HCEC 1CT (cell line): ENCODE results near the gene ADCY1.
"Not testable (repeated sequence)": the region's sequence is repeated elsewhere in the genome, so short reads cannot be mapped to it uniquely, and the experiment has no call there.

Experiments
- DNase-seq: peaks from one replicate; pipeline ENCODE4 v3.0.0-alpha.2; 2017

ADCY1 gene

GRCh38 chr7:45573661-45574415, at the start of gene ADCY1:
Gene ADCY1 (plus strand): TSS chr7:45574368. CDS start chr7:45574544, 176 bp downstream.
- no peak for DNase-seq

DNA sequence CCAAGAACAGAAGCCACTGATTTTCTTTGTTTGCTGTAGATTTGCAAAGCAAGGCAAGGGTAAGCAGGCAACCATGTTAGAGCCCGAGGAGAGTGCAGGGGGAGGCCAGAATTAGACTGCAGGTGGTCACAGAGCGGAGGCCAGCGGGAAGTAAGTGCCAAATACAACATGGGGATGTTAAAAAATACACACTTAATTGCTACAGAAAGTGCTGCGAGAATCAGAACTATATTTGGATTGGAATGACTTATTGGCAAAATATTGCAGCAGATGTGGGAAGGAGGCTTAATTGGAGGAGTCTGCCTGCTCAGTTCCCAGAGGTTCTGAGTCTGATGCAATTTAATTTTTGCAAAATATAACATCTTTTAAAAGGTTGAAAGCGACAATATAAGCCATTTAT, 49.7 kb upstream of the ADCY1 start:
- DNase-seq, result no peak

DNA sequence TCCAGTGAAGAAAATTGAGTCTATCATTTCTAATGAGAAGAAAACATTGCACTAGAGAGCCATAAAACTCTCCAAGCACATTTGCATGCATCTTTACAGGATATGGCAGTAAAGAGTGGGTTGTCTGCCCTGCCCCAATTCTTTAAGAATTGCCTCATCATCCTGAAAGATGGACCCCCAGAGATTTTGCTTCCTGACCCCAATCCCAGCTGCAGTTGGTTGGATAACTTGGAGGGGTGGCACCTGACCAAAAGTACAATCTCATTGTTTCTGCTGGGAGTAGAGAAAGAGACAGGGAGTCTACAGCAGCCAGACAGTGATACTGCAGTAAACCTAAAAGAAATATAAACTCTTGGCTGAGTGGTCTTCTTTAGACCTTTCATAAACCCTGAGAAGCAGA, 49.1 kb upstream of the ADCY1 start:
- DNase-seq, result no peak

- DNase-seq, result no peak
Measured at GRCh38 chr7:45543473-45543872, 30.7 kb upstream of the ADCY1 start.

DNA sequence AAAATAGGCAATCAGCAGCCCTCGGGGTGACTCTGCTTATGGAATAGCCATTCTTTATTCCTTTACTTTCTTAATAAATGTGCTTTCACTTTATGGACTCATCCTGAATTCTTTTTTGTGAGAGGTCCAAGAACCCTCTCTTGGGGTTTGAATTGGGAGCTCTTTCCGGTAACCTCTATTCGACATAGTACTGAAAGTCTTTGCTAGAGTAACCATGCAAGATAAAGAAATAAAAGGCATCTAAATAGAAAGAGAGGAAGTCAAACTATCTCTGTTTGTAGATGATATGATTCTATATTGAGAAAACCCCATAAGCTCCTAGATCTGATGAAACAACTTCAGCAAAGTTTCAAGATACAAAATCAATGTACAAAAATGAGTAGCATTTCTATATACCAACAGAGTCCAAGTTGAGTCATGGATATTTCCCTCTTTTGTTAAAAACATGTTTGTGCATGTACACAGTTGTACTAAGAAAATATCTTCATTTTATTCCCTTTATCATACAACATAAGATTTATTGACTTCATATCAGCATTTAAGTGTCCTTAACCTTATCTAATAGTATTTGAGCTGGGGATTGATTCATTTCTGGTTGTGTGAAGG, 29.0 kb upstream of the ADCY1 start:
- not testable (repeated sequence) for DNase-seq

- DNase-seq, result not testable (repeated sequence)
Measured at GRCh38 chr7:45548917-45549316, 25.3 kb upstream of the ADCY1 start.

DNA sequence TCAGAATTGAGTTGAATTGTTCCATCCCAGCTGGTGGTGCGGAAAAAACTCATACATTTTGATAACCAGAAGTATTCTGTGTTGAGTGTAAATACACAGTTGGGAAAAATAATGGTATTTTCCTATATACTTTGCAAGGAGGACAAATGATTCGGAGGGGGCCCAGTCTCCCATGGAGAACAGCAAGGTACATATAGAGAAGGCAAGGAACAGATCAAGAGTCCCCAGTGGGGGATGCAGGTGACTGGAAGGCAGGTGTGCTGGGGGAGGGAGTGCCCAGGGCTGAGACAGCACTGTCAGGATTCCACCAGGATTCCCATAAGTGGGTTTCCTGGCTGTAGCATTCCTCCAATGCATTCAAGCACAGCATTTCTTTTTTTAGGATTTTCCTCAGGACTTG, 10.8 kb upstream of the ADCY1 start:
- no peak for DNase-seq

DNA sequence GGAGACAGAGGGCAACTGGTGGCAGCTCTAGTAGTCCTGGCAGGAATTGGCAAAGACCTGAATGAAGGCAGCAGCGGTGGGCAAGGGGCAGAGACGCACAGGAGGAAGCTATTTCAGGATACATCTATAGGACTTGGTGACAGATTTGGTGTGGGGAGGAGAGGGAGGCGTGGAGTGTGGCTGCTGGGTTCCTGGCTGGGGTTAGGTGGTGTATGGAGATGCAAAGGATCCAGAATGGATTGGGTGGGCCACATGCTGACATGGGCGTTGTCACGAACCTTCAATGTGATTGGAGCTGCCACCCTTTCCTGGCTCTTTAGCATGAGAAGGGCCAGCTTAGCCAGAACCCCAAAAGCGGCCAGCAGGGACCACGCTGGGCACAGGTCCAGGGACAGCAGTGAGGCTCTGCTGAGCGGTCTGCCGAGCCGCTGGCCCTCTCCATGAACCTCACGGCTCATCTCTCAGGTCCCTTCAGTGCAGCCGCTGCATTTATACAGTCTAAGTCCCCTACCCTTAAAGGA, 10.2 kb upstream of the ADCY1 start:
- DNase-seq, result no peak

GRCh38 chr7:45564485-45564884, 9.7 kb upstream of the ADCY1 start:
- DNase-seq, result no peak

DNA sequence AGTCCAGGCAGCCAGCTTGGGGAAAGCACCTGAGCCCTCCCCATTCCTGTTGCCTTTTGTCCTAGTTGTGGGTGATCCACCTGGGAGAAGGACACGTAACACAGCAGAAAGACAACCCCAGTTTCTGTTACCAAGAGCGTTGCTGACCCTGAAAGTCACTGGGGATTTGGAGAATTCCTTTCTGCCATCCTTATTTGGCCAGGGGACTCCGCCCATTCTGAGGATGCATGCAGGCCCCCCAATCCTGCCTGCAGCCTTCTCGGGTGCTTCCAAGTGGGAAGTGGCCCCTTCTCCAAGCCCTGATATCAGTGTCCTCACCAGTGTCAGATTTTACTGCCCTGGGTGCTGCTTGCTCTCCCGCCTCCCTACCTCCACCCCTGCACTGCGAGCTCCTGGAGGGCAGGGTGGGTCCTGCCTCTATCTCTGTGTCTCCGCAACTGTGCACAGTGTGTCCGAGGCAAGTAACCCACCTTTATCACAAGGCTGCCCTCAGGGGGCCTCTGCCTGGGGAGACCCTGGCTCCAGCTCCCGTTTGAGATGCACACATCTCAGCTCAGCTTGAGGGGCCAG, 9.2 kb upstream of the ADCY1 start:
- DNase-seq, result no peak

DNA sequence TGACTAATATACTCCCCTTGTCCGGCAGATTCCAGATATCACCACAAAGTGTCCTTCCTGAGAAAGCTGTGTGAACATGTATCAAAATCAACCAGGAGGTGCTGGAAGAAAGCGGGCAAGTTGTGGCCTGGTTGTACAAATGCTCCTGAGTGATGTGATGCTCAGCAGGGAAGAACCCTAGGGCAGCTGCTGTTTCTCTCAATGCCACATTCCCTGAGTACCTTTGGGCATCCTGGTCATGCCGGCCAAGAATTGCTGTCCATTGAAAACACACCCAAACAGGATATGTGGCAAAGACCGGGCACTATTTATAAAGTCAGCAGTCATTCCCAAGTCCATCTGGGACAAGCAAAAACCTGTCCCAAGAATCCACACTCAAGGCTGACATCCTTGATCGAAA, 7.8 kb upstream of the ADCY1 start:
- DNase-seq, result no peak

- no peak for DNase-seq
Measured at GRCh38 chr7:45566961-45567360, 7.2 kb upstream of the ADCY1 start.

DNA sequence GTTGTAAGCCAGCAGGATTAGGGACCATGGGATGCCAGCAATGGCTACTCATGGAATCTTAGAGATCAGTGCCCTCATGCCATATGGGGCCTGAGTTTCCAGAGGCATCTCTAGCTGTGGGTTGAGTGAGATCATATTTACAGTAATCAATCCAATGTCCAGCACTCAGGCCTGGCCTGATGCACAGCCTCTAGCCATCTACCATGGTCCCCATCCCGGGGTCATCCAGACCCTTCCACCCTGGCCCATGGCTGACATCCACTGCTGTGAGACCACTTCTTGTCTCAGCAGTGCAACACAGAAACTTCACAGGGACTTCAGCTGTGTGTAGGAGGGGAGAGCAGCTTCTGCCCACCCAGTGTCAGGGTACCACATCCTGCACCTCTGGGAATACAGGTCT, 6.5 kb upstream of the ADCY1 start:
- no peak for DNase-seq

- DNase-seq, result no peak
Measured at GRCh38 chr7:45568536-45569289, 5.5 kb upstream of the ADCY1 start.

DNA sequence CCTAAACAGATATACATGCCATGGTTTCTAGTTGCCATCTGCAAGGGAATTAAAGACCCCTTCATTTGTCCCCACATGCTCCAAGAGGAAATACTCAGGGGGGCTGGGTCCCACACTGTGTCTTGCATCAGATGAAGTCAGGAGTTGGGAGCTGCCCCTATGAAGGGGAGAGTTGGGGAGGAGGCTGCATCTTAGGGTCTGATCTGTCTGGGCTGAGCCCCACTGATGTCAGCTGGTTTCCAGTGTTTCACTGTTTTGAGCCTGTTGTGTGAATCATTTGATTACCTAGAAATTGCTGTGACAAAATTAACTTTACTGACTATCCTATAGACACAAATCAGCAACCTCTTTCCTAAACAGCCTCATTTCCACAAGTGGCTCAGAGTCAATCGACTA, 4.9 kb upstream of the ADCY1 start:
- no peak for DNase-seq

- no peak for DNase-seq
Measured at GRCh38 chr7:45570797-45571196, 3.4 kb upstream of the ADCY1 start.

DNA sequence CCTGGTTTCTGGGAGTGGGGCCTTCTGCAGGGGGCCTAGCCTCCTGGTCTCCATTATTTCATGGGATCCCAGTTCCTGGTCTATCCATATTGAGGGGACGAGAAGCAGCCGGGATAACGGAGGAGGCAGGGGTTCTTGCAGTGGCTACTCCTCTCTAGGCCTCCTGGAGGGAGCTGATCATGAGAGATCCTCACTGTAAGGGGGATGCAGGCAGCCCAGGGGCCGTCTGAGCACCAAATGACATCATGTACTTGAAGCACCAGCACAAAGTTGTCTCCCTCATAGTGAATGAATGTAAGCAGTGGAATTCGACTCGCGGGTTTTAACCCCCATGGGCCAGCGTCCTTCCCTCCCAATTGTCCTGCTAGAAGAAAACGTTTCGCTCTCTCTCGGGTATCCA, 964 bp upstream of the ADCY1 start:
- DNase-seq, result no peak

GRCh38 chr7:45574416-45574668, 174 bp downstream of the ADCY1 start:
- no peak for DNase-seq

DNA sequence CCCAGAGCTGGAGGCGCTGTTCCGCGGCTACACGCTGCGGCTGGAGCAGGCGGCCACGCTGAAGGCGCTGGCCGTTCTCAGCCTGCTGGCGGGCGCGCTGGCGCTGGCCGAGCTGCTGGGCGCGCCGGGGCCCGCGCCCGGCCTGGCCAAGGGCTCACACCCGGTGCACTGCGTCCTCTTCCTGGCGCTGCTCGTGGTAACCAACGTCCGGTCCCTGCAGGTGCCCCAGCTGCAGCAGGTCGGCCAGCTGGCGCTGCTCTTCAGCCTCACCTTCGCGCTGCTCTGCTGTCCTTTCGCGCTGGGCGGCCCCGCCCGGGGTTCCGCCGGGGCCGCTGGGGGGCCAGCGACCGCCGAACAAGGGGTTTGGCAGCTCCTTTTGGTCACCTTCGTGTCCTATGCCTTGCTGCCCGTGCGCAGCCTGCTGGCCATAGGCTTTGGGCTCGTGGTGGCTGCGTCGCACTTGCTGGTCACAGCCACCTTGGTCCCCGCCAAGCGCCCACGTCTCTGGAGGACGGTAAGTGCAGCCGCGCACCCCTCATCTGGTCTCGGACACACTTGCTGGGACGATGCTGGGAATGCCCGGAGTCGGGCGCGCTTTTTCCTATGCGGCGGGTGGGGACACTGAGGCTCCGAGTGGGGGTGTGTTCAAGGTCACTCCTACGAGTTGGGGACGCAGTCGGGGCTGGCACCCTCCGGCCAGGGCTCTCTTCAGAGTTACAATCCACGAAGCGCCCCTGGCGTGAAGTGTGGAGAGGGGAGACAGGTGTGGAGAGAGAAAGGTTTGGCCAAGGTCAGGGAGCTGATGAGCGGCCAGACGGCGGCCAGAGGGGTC, 717 bp downstream of the ADCY1 start:
- peak; percentile 36 for DNase-seq

DNA sequence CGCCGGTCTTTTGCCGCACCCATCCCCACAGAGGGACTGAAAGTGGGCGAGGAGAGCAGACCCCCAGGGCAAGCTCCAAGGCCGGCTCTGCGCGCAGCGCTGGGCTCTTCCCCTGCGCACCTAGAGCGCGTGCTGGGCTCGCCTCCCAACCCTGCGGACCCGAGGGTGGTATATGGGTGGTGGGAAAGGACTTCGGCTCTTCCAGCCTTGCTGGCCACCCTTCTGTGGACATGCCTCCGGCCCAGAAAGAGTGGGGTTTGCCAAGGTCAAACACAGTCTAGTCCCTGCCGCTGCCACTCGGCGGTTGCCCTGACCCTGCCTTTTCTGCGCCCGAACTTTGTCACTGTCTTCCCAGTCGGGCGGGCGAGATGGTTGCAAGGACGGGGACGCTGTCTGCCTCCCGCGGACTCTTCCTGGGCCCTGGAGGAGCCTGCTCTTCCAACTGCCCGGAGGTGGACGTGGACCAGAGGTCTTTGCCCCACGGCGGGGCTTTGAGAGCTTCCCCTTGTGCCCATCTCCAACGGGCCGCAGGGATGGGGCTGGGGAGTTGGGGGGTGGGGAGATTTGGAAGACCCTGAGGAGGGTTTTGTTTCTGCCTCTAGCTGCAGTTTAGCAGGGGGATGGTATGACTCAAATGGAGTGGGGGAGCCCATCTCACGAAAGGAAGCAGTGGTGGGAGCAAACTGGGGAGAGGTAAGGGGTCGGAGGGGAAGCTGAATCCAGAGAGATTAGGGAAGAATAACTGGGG, 1.5 kb downstream of the ADCY1 start:
- DNase-seq, result no peak

DNA sequence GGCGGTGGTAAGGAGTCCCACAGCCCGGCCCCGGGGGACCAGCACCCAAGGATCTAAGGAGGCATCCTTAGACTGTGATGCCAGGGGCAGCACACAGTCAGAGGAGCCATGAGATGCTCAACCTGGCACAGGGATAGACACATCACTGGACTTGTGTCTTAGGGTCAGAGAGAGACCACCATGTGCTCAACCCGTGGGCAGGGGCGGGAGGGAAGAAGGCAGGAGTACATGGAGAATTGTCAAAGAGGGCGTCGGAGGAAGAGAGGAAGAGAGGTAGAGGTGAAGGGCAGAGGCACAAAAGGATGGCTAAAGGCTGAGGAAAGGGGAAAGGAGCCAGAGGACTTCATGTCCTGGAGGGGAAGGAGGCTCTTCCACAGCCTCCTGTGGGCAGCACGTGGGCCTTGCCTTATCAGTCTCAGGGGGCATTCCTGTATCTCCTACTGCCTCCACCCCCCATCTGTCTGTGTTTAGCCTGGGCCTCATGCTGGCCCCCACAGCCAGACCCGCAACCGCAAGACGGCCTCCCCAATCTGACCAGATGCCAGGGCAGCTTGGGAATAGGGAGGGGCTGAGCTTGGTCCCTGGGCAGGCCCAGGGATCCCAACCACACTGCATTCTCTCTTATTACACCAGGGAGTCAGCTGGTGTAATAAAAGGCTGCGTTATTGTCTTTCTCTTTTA, 2.2 kb downstream of the ADCY1 start:
- DNase-seq, result no peak

DNA sequence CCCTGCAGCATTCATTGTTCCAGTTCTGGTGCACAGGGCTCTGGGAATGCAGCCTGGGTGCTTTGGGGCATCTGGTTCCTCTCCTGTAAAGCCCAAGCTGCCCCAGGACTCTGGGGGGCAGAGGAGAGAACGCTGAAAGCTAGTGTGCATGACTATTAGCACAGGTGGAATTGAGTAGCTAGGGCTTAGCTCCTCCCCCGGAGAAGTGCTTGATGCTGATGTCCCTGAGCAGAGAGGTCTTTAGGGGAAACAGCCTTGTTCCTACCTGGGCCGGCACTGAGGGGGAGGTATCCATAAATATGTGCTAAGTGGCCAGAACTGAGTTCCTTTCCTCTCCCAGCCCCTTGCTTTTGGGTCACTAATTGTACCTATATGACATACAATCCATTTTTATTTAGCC, 3.9 kb downstream of the ADCY1 start:
- DNase-seq, result no peak
